ENCODE results near the gene ISL1. TPM values are rescaled to one million over a fixed set of nuclear protein-coding genes. Genes with fewer than 3 reads are reported as not detected.

ISL1 gene
- total RNA-seq, 1 experiment from 2014 or later, result not detected

- DNase-seq (ENCODE audit: low spot score), result no peak
Observed at GRCh38 chr5:51386916-51387883, 4.0 kb downstream of the ISL1 start.

GRCh38 chr5:51387884-51388275 lies 4.6 kb downstream of the ISL1 start:
- DNase-seq (ENCODE audit: low spot score), result no peak

DNA sequence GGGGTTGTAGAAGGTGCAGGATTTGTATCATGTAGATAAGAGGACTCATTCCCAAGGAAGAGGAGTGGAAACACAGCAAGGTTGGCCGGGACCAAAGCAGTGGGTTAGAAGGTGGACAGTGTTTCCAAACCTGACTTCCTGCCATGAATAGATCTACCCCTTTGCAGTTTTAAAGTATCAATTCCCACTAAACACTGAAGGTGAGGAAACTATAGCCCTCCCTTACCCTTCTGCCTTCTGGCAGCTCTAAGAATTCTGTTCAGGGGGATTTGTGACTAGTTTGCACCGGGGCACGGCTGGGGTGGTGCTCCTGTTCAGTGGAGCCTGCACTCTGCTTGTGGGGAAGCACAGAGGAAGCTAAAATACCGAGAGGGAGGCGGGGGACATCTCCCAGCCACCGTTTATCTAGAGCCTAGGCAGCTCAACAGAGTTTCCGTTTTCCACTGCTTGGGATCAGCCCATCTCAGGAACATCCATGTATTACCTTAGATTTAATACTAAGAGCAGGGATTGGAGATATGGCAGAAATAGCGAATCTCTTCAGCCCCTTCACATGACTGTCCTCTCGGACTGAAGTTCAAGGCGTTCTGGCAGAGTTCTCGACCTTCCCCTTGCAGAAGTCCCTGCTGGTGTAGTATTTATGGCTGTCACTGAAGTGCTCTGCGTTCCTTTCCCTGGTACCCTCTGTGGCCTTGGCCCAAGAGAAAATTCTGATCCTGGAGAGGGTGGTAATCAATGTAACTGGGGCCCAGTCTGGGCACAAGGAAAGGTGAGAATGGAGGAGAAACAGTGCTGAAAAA lies 5.4 kb downstream of the ISL1 start:
- no peak for DNase-seq (ENCODE audit: low spot score)

DNA sequence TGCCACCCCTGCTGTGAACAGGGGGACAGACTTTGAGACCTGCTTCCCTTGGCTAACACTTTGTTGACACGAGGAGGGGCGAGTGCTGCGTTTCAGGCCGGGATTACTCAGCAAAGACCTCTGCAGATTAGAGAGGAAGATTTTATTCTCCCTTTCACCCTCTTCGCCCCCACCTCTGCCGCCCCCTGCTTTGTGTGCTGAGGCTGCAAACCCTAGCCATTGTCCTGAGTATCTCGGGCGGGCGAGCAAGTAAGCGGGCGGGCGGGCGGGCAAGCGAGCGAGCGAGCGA lies 6.0 kb downstream of the ISL1 start:
- no peak for DNase-seq (ENCODE audit: low spot score)

DNA sequence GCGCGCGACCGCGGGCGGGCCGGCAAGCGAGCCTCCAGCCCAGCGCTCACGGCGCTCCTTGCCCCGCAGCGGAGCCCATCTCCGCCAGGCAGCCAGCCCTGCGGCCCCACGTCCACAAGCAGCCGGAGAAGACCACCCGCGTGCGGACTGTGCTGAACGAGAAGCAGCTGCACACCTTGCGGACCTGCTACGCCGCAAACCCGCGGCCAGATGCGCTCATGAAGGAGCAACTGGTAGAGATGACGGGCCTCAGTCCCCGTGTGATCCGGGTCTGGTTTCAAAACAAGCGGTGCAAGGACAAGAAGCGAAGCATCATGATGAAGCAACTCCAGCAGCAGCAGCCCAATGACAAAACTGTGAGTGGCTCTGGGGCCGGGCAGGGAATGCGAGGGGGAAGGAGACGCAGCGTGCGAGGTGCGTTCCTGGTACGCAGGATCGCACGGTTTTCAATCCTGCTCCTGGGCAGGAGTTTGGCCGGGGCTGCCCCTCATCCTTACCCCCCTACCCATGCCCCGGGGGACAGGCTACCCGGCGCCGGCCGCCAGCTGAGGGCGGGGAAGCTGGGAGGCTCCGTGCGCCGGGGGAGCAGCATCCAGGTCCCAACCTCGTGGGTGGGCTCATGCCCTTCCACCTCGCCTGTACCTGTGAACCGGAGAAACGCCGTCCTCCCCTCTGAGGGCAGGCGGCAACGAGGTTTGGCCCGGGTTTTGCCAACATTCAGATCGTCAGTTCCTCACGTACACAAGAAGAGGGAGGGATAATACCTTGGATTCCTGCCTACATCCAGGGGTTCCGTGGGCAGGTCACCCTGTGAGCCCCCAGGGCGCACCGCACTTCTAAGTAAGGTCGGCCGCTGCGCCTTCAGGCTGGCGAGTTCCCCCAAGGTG lies 6.6 kb downstream of the ISL1 start:
- DNase-seq (ENCODE audit: low spot score), result no peak

DNA sequence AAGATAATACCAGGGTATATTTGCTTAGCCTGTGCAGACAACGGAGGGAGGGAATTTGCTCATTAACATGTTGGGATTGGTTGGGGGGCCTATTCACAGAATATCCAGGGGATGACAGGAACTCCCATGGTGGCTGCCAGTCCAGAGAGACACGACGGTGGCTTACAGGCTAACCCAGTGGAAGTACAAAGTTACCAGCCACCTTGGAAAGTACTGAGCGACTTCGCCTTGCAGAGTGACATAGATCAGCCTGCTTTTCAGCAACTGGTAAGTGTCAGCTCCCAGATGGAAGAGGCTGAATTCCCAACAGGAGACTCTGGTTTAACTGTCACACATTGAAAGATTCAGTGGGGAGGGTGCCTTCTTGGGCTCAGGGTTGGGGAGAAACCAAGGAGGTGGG lies 7.9 kb downstream of the ISL1 start:
- DNase-seq (ENCODE audit: low spot score), result no peak

DNA sequence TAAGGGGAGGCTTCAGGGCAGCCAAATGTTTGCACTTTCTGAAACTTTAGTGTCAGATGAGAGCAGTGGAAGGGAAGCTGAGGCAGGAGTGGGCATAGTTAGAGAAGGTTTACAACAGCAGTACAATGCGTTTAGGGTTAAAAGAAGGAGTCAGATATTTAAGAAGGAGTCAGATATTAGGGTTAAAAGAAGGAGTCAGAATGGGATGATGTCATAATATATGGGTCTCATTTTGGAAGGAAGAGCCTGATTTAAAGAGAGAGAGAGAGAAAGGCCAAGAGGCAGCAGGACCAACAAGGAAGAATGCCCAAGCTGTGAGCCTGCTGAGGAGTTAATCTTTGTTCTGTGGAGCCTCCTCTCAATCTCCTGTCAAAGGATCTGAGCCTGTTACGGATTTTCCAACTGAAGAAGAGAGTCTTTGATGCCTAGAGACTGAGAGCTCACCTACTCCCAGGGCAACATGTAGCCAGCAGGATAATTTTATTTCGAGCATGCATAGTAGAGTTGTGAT lies 9.5 kb downstream of the ISL1 start:
- no peak for DNase-seq (ENCODE audit: low spot score)

DNA sequence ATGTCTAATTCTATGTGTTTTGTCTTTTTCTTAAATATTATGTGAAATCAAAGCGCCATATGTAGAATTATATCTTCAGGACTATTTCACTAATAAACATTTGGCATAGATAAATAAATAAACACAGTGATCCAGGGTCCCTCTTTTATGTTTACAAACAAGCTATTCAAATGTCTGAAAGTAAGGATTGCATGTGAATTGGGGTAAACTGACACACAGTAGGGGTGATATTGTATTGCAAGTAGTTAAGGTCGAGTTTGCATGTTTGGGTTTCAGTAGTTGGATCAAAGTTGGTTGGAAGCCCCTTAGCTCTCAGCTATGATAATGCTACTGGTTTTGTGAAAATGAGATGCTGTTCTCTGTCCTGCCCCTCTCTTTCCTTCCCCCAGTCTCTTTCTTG lies 11.4 kb downstream of the ISL1 start:
- no peak for DNase-seq (ENCODE audit: low spot score)

DNA sequence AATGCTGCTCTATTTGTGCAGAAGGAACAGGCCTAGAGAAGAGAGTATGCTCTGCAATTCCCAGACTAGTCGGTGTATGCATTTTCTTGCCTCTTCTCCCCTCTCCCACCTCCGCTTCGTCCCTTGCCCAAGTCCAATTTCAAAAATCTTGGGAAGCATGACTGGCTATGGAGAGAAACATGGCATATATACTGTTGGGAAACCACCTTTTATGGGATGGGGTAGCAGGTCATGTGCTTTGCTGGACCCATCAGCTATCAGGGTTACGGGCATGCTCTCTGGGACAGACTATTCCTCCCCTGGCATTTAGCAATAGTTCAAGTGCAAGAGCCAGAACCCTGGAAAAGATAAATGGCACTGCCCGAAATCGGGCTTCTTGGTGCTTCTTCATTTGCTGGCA lies 12.0 kb downstream of the ISL1 start:
- no peak for DNase-seq (ENCODE audit: low spot score)

DNA sequence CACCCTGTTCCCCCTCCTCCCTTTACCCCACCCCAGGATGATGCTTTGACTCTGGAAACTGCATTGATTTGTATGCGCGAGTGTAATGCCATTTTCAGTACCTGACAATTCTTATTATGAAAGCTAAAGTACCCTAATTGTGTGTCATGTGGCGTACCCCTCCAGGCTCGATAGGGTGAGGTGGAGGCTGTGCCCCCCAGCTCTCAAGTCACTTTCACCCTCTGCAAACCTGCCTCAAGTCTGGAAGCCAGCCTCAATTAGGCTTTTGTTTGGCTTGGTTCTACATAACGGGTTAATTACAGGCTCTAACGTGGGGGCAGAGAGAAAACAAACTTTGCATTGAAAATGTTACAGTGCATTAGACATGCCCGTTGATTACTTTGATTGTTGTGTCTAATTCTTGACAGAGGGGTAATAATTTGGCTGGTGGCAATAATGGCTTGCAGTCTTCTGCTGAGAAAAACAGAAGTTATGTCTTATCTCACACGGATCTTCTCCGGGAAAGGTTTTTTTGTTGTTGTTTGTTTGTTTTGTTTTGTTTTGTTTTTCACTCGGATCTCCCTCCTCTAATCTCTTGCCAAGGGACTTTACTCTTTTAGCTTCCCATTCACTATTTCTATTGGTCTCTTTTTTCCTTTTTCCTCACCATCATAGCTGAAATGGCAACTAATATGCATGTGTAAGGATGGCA lies 12.6 kb downstream of the ISL1 start:
- DNase-seq (ENCODE audit: low spot score), result no peak

DNA sequence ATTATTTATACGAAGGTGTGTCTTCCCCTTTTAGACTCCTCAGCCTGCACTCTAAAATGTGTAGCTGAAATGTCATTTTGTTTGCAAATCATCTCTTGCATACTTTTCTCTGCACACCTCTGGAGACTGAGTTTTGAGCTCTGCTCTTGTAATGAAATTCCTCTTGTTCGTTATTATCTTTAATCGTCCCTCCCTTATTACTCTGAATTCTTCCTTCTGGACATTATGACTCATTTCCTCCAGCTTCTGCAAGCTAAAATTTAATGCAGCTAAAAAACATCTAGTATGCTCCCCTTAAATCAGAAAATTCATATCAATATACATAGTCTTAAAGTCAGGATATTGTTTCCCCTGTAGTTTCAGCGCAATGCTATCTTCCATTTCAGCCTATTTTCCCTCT lies 13.5 kb downstream of the ISL1 start:
- no peak for DNase-seq (ENCODE audit: low spot score)

DNA sequence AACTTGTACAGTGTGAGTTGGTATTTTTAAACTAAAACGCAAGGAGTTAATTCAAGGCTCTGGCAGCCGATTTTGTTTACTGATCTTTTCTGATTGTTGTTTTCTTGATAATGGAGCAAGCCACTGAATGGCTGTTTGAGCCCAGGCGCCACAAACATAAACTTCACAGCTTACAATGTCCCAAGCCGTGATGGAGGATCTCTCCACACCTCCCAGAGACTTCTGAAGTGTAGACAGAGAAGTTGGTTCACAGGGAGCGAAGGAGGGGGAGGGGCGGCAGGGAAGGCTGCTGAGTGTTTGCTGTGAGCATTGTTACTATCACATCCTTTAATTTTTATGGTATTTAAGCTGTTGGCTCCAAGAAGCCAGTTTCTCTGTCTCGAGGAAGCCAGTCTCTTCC lies 14.7 kb downstream of the ISL1 start:
- no peak for DNase-seq (ENCODE audit: low spot score)

DNA sequence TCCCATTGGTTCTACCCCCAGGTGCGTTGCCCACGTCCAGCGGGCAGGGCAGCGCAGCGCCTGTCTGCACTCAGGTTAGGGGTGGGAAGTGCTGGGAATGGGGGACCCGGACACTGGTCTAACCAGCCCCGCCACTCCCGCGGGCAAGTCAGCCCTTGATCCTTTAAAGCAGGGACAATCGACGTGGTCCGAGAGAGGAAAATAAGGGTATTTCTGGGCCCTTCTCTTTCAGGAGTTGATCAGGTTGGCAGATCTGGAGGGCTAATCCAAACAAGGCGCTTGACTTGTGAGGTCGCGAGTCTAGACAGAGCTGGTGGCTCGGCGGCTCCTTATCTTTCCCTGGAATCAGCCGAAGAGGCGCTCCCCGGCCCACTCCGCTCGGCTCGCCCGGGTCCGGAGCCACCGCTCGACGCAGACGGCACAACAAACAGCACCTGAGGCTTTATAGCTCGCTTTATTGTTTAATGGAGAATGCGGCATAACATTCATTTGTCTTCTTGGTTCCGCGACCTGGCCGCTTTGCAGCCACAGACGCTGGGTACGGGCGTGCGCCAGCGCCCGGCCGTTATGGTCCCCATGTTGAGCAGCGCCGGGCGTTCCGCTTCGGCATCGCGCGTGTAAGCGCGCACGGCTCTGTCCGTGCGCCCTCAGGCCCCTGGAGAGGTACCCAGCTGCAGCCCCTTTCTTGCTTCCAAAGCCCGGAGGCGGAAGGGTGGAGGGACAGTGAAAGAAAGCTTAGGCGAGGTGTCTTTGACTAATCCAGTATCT lies 15.8 kb downstream of the ISL1 start:
- no peak for DNase-seq (ENCODE audit: low spot score)

DNA sequence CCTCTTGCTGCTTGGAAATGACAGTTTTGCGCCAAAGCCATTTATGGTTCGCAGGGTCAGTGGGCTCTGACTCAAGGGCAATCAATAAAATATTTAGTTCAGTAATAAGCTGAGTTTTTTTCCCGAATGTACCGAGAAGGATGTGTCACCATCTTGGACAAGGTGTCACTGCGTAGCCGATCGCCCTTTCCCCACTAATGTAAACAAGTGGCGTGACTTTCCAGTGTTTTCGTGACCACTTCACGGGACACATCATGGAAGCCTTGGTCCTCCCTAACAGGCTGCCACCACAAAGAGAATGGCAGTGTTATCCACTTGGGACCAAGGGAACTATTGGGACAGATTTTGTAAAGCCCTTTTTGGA lies 16.4 kb downstream of the ISL1 start:
- no peak for DNase-seq (ENCODE audit: low spot score)

GRCh38 chr5:51404255-51404654 lies 21.0 kb downstream of the ISL1 start:
- DNase-seq (ENCODE audit: low spot score), result no peak

GRCh38 chr5:51411921-51412325 lies 28.7 kb downstream of the ISL1 start:
- DNase-seq (ENCODE audit: low spot score), result no peak

DNA sequence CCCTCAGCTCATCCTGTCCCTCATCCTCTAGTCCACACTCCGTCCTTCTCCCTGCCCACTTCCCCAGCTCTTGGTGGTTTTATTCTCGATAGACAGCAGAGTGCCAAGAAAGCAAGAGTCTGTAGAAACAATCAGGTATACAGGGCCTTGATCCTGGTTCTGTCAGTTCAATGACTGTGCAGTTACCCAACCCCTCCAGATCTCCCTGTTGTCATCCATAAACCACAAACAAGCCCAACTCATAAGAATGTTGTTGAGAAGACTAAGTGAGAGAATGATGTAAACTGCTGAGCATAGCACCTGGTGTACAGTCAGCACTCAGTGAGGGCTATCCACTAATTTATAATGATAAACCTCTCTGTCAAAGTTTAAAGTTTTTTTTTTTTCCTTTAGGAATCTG lies 31.3 kb downstream of the ISL1 start:
- DNase-seq (ENCODE audit: low spot score), result no peak

DNA sequence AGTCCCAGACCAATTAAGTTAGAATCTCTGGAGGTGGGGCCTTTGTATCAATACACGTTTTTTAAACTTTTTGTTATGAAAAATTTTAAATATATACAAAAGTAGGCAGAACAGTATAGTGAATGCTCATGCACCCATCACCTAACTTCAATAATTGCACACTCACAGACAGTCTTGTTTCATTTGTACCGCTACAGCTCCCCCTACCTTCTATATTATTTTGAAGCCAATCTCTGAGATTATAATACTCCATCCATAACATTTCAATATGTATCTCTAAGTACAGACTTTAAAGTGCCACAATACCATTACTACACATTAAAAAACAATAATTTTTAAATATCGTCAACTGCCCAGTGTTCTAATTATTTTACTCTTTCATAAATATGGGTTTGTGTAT lies 32.9 kb downstream of the ISL1 start:
- no peak for DNase-seq (ENCODE audit: low spot score)

DNA sequence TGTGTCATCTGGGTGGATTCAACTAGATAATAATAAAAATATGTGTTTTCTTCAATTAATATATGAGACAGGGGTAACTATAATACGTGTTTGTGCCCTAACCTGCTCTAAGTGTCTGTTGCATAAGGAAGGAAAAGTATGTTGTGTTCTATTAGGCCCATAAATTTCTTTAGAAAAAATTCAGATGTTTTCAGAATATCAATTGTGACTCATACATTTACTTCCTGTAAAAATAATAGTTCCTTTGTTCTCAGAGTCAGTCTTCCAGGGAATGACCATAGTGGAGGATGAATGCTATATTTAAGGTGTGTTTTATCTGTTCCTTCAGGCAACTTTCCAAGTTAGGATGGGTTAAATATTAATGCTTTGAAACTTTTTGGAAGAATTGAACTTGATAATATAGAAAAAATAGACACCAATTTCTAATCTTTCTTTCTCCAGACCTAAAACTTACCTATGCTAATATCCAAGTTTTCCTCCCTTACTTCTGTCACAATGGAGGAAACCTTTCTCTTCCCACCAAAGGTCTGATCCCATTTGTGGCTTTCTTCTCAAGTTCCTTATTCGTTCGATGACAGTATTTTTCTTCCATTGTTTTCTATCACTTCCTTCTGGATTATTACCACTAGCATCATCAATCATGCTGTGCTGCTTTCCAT lies 49.9 kb downstream of the ISL1 start:
- DNase-seq (ENCODE audit: low spot score), result no peak

DNA sequence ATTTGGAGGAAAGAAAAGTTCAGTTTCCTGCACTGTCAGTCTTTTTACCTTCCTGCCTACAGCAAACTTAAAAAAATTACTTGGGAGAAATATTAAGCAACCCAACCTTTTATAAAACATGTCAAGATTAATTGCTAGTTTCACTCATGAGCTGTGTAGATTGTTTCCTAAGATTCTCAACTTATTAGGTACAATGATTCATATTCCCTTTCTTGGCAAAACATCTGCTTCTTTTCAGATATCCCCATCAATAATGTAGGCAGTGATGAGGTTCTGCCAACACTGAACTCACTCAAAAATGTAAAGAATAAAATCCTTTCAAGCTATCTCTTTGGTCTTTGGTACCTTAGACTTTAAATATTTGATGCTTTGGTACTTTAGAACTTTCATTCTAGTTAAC lies 56.0 kb downstream of the ISL1 start:
- no peak for DNase-seq (ENCODE audit: low spot score)
